ENCODE measurements around the gene PCSK2.

Gene PCSK2

GRCh38 chr20:17326096-17326495 is 99.3 kb downstream of the PCSK2 start:
- H3K4me1 ChIP-seq (ENCODE audit: control insufficient read depth, insufficient read depth, low read length) = no peaks in the 10 kb centered on the region
- no peaks in the 10 kb centered on the region for H3K27me3 ChIP-seq (ENCODE audit: control insufficient read depth, insufficient read depth, low read length, poor library complexity, severe bottlenecking)
- H3K36me3 ChIP-seq (ENCODE audit: control insufficient read depth, insufficient read depth, low read length) = no peaks in the 10 kb centered on the region
- WGBS, 2 experiments = 96 to 97% methylated on average over 1 to 2 of the region's 2 CpGs
- no peaks in the 10 kb centered on the region for H3K9me3 ChIP-seq (ENCODE audit: control insufficient read depth, low read length)
- no peak overlapping the region for H3K4me3 ChIP-seq (ENCODE audit: insufficient read depth, low read depth, low read length)
- no peak overlapping the region for H3K27ac ChIP-seq (ENCODE audit: insufficient read depth, low read depth, low read length, poor library complexity, severe bottlenecking)

GRCh38 chr20:17327185-17328148 is 100.6 kb downstream of the PCSK2 start:
- Histone ChIP-seq H3K36me3 (ENCODE audit: control insufficient read depth, insufficient read depth, low read length) (no peaks in the 10 kb centered on the region), H3K4me1 (ENCODE audit: control insufficient read depth, insufficient read depth, low read length) (no peaks in the 10 kb centered on the region), H3K9me3 (ENCODE audit: control insufficient read depth, low read length) (no peaks in the 10 kb centered on the region), H3K27me3 (ENCODE audit: control insufficient read depth, insufficient read depth, low read length, poor library complexity, severe bottlenecking) (no peaks in the 10 kb centered on the region), H3K4me3 (ENCODE audit: insufficient read depth, low read depth, low read length) (no peak overlapping the region), H3K27ac (ENCODE audit: insufficient read depth, low read depth, low read length, poor library complexity, severe bottlenecking) (no peak overlapping the region)
- WGBS, 2 experiments = 90 to 92% methylated on average over 27 to 28 of the region's 28 CpGs

- WGBS, 2 experiments = 83 to 84% methylated on average over 5 of the region's 5 CpGs
- no peaks in the 10 kb centered on the region for H3K27me3 ChIP-seq (ENCODE audit: control insufficient read depth, insufficient read depth, low read length, poor library complexity, severe bottlenecking)
- H3K4me1 ChIP-seq (ENCODE audit: control insufficient read depth, insufficient read depth, low read length) = no peaks in the 10 kb centered on the region
- no peak overlapping the region for H3K4me3 ChIP-seq (ENCODE audit: insufficient read depth, low read depth, low read length)
- H3K9me3 ChIP-seq (ENCODE audit: control insufficient read depth, low read length) = no peaks in the 10 kb centered on the region
- H3K36me3 ChIP-seq (ENCODE audit: control insufficient read depth, insufficient read depth, low read length) = no peaks in the 10 kb centered on the region
- no peak overlapping the region for H3K27ac ChIP-seq (ENCODE audit: insufficient read depth, low read depth, low read length, poor library complexity, severe bottlenecking)
These were observed 108.1 kb downstream of the PCSK2 start for GRCh38 chr20:17334932-17335331.

GRCh38 chr20:17339000-17339399 is 112.2 kb downstream of the PCSK2 start:
- H3K4me1 ChIP-seq (ENCODE audit: control insufficient read depth, insufficient read depth, low read length) = no peaks in the 10 kb centered on the region
- WGBS, 2 experiments = 79 to 85% methylated on average over 6 of the region's 6 CpGs

GRCh38 chr20:17343091-17343490 is 116.3 kb downstream of the PCSK2 start:
- H3K9me3 ChIP-seq (ENCODE audit: control insufficient read depth, low read length) = no peaks in the 10 kb centered on the region
- no peaks in the 10 kb centered on the region for H3K4me1 ChIP-seq (ENCODE audit: control insufficient read depth, insufficient read depth, low read length)
- no peaks in the 10 kb centered on the region for H3K36me3 ChIP-seq (ENCODE audit: control insufficient read depth, insufficient read depth, low read length)
- no peak overlapping the region for H3K27ac ChIP-seq (ENCODE audit: insufficient read depth, low read depth, low read length, poor library complexity, severe bottlenecking)
- no peak overlapping the region for H3K4me3 ChIP-seq (ENCODE audit: insufficient read depth, low read depth, low read length)
- H3K27me3 ChIP-seq (ENCODE audit: control insufficient read depth, insufficient read depth, low read length, poor library complexity, severe bottlenecking) = no peaks in the 10 kb centered on the region
- WGBS, 2 experiments = 100% methylated on average over 1 of the region's 1 CpG

More at GRCh38 chr20:17339000-17339399, 112.2 kb downstream of the PCSK2 start:
- no peaks in the 10 kb centered on the region for H3K9me3 ChIP-seq (ENCODE audit: control insufficient read depth, low read length)
- no peak overlapping the region for H3K27ac ChIP-seq (ENCODE audit: insufficient read depth, low read depth, low read length, poor library complexity, severe bottlenecking)
- no peak overlapping the region for H3K4me3 ChIP-seq (ENCODE audit: insufficient read depth, low read depth, low read length)
- no peaks in the 10 kb centered on the region for H3K27me3 ChIP-seq (ENCODE audit: control insufficient read depth, insufficient read depth, low read length, poor library complexity, severe bottlenecking)
- no peaks in the 10 kb centered on the region for H3K36me3 ChIP-seq (ENCODE audit: control insufficient read depth, insufficient read depth, low read length)

GRCh38 chr20:17343656-17344452 is 117.0 kb downstream of the PCSK2 start:
- no peaks in the 10 kb centered on the region for H3K27me3 ChIP-seq (ENCODE audit: control insufficient read depth, insufficient read depth, low read length, poor library complexity, severe bottlenecking)
- H3K4me1 ChIP-seq (ENCODE audit: control insufficient read depth, insufficient read depth, low read length) = no peaks in the 10 kb centered on the region
- no peak overlapping the region for H3K27ac ChIP-seq (ENCODE audit: insufficient read depth, low read depth, low read length, poor library complexity, severe bottlenecking)
- 80% methylated on average over 13 of the region's 13 CpGs for WGBS, 2 experiments
- no peaks in the 10 kb centered on the region for H3K9me3 ChIP-seq (ENCODE audit: control insufficient read depth, low read length)
- no peaks in the 10 kb centered on the region for H3K36me3 ChIP-seq (ENCODE audit: control insufficient read depth, insufficient read depth, low read length)
- H3K4me3 ChIP-seq (ENCODE audit: insufficient read depth, low read depth, low read length) = no peak overlapping the region

- Histone ChIP-seq H3K27me3 (ENCODE audit: control insufficient read depth, insufficient read depth, low read length, poor library complexity, severe bottlenecking) (no peaks in the 10 kb centered on the region), H3K36me3 (ENCODE audit: control insufficient read depth, insufficient read depth, low read length) (no peaks in the 10 kb centered on the region), H3K4me3 (ENCODE audit: insufficient read depth, low read depth, low read length) (no peak overlapping the region), H3K4me1 (ENCODE audit: control insufficient read depth, insufficient read depth, low read length) (no peaks in the 10 kb centered on the region), H3K27ac (ENCODE audit: insufficient read depth, low read depth, low read length, poor library complexity, severe bottlenecking) (no peak overlapping the region), H3K9me3 (ENCODE audit: control insufficient read depth, low read length) (no peaks in the 10 kb centered on the region)
- 83 to 89% methylated on average over 1 to 2 of the region's 2 CpGs for WGBS, 2 experiments
These were observed 118.0 kb downstream of the PCSK2 start for GRCh38 chr20:17344790-17345189.

GRCh38 chr20:17345321-17345720 is 118.5 kb downstream of the PCSK2 start:
- Histone ChIP-seq H3K27me3 (ENCODE audit: control insufficient read depth, insufficient read depth, low read length, poor library complexity, severe bottlenecking) (no peaks in the 10 kb centered on the region), H3K4me1 (ENCODE audit: control insufficient read depth, insufficient read depth, low read length) (no peaks in the 10 kb centered on the region), H3K4me3 (ENCODE audit: insufficient read depth, low read depth, low read length) (no peak overlapping the region), H3K36me3 (ENCODE audit: control insufficient read depth, insufficient read depth, low read length) (no peaks in the 10 kb centered on the region), H3K27ac (ENCODE audit: insufficient read depth, low read depth, low read length, poor library complexity, severe bottlenecking) (no peak overlapping the region), H3K9me3 (ENCODE audit: control insufficient read depth, low read length) (no peaks in the 10 kb centered on the region)
- WGBS, 2 experiments = 86 to 96% methylated on average over 2 of the region's 2 CpGs

- H3K27ac ChIP-seq (ENCODE audit: insufficient read depth, low read depth, low read length, poor library complexity, severe bottlenecking) = no peak overlapping the region
- no peaks in the 10 kb centered on the region for H3K9me3 ChIP-seq (ENCODE audit: control insufficient read depth, low read length)
- no peak overlapping the region for H3K4me3 ChIP-seq (ENCODE audit: insufficient read depth, low read depth, low read length)
- 94 to 95% methylated on average over 3 of the region's 3 CpGs for WGBS, 2 experiments
- no peaks in the 10 kb centered on the region for H3K4me1 ChIP-seq (ENCODE audit: control insufficient read depth, insufficient read depth, low read length)
- H3K27me3 ChIP-seq (ENCODE audit: control insufficient read depth, insufficient read depth, low read length, poor library complexity, severe bottlenecking) = no peaks in the 10 kb centered on the region
- H3K36me3 ChIP-seq (ENCODE audit: control insufficient read depth, insufficient read depth, low read length) = no peaks in the 10 kb centered on the region
These were observed 123.5 kb downstream of the PCSK2 start for GRCh38 chr20:17350321-17350720.

GRCh38 chr20:17357238-17357637 is 130.4 kb downstream of the PCSK2 start:
- Histone ChIP-seq H3K9me3 (ENCODE audit: control insufficient read depth, low read length) (no peaks in the 10 kb centered on the region), H3K27me3 (ENCODE audit: control insufficient read depth, insufficient read depth, low read length, poor library complexity, severe bottlenecking) (no peaks in the 10 kb centered on the region), H3K4me1 (ENCODE audit: control insufficient read depth, insufficient read depth, low read length) (no peaks in the 10 kb centered on the region), H3K4me3 (ENCODE audit: insufficient read depth, low read depth, low read length) (no peak overlapping the region), H3K36me3 (ENCODE audit: control insufficient read depth, insufficient read depth, low read length) (no peaks in the 10 kb centered on the region), H3K27ac (ENCODE audit: insufficient read depth, low read depth, low read length, poor library complexity, severe bottlenecking) (no peak overlapping the region)
- WGBS, 2 experiments = 89% methylated on average over 2 of the region's 2 CpGs
